Neural crest cell (in vitro differentiated cells): ENCODE measurements around the gene UQCC2. TPM values are rescaled to one million over a fixed set of nuclear protein-coding genes. Genes with fewer than 3 reads are reported as not detected.

ENCODE experiments used
- DNase-seq: peaks from one replicate; pipeline ENCODE4 v3.0.0; 2021; ENCODE audit warnings: low read depth, mixed read lengths, low spot score
- H3K27ac Mint-ChIP-seq: one replicate; pipeline ENCODE4 v1.8.0; 2021; ENCODE audit warnings: mild to moderate bottlenecking, mixed read lengths; ENCODE audit not compliant: unreplicated experiment
- H3K27me3 Mint-ChIP-seq: 2 replicates; pipeline ENCODE4 v1.8.0; 2021; ENCODE audit warnings: low read depth, mild to moderate bottlenecking, mixed read lengths
- H3K36me3 Mint-ChIP-seq: 2 replicates; pipeline ENCODE4 v1.8.0; 2021; ENCODE audit warnings: low read depth, mild to moderate bottlenecking, mixed read lengths
- H3K4me1 Mint-ChIP-seq: 2 replicates; pipeline ENCODE4 v1.8.0; 2021; ENCODE audit warnings: mixed read lengths
- H3K4me3 Mint-ChIP-seq: one replicate; pipeline ENCODE4 v1.8.0; 2021; ENCODE audit warnings: mild to moderate bottlenecking, mixed read lengths
- H3K9me3 Mint-ChIP-seq: 2 replicates; pipeline ENCODE4 v1.8.0; 2021; ENCODE audit warnings: mixed read lengths
- CTCF ChIP-seq: fragments of 200-600 bp; sonication (generic); conservative IDR thresholded peaks from 2 replicates; pipeline ENCODE4 v1.5.0; 2021; ENCODE audit warnings: antibody characterized with exemption, mild to moderate bottlenecking
- total RNA-seq: library from RNA; stranded (reverse); gene quantifications from 2 replicates; pipeline ENCODE4 v1.2.1, GENCODE V29; 2021

The UQCC2 gene
- total RNA-seq, 1 donor from 2014 or later = 116 TPM

DNA sequence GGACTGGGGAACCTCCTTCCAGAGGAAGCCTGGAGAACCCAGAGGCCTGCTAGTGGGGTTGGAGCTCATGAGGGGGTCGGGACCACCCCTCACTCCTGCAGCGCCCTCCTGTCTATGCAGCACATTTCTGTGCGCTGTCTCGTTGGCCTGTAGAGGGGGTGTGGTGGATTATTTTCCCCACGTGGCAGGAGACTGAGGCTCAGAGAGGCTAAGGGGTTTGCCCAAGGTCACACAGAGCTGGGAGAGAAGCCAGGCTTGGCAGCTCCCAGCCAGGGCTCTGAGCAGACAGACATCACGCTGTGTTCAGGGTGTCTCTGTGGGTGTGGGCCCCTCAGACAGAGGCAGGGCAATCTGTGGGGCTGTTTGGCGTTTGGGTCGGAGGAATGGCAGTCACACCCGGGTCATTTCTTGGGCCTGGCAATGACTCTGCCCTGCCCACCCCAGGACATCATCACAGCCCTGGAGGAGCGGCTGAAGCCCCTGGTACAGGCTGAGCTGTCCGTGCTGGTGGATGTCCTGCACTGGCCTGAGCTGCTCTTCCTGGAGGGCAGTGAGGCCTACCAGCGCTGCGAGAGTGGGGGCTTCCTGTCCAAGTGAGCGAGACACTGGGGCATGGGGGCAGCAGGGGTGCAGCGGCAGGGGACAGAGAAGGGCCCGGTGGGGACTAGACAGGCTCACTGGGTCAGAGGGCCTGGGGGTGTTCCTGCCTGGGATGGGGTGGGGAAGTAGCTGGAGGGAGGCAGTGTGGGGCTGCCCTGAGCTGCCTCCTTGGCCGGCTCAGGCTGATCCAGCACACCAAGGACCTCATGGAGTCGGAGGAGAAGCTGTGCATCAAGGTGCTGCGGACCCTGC, 27.7 kb downstream of the UQCC2 start:
- no peak for TF ChIP-seq CTCF
- H3K36me3 Mint-ChIP-seq = peaks cover 5% of the 10 kb centered on the region
- no peak overlapping the region for H3K27ac Mint-ChIP-seq
- H3K4me1 Mint-ChIP-seq = peaks cover 7% of the 10 kb centered on the region
- H3K4me3 Mint-ChIP-seq = no peak overlapping the region
- no peaks in the 10 kb centered on the region for H3K9me3 Mint-ChIP-seq
- peaks cover 2% of the 10 kb centered on the region for H3K27me3 Mint-ChIP-seq
- no peak for DNase-seq

DNA sequence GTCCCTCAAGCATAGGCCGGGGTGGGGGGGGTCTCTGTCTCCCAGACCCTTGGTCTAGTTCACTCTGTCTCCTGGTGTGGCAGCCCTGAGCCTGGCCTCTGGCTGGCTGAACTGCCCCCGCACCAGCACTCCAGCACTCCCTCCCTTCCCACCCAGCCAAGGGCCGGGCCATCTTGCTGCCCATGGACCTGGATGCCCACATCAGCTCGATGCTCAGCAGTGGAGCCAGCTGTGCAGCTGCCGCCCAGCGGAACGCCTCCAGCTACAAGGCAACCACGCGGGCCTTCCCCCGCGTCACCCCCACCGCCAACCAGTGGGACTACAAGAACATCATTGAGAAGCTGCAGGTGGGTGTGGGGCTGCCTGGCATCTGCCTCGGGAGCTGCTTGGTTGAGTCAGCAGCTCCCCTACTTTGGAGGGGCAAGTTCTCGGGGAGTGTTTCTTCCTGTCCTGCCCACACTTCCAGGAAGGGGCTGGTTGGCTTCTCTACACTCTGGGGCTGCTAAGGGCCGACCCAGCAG, 28.4 kb downstream of the UQCC2 start:
- H3K4me1 Mint-ChIP-seq = peaks cover 7% of the 10 kb centered on the region
- H3K9me3 Mint-ChIP-seq = no peaks in the 10 kb centered on the region
- DNase-seq = no peak
- H3K4me3 Mint-ChIP-seq = no peak overlapping the region
- no peak overlapping the region for H3K27ac Mint-ChIP-seq
- peaks cover 5% of the 10 kb centered on the region for H3K36me3 Mint-ChIP-seq
- TF ChIP-seq CTCF = no peak
- peaks cover 2% of the 10 kb centered on the region for H3K27me3 Mint-ChIP-seq

DNA sequence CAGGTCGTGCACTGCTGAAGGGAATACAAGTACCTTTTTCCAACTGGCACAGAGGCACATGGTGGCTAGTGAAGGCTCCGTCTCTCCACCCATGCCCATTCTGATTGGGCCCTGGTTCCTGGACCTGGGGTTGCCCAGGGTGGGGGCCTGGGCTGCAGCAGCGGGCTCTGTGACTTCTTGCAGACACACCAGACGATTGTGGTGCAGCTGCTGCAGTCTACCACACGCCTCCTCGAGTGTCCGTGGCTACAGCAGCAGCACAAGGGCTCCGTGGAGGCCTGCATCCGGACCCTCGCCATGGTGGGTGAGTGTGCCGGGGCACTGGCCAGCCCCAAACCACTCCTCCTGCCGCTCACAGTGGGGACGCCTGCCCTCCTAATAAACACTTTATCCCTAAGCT, 29.2 kb downstream of the UQCC2 start:
- Mint-ChIP-seq H3K27me3 (peaks cover 2% of the 10 kb centered on the region), H3K36me3 (peaks cover 5% of the 10 kb centered on the region), H3K4me3 (no peak overlapping the region)

GRCh38 chr6:33679761-33680160, 31.7 kb downstream of the UQCC2 start:
- H3K27ac Mint-ChIP-seq = no peak overlapping the region
- peaks cover 3% of the 10 kb centered on the region for H3K36me3 Mint-ChIP-seq

More for the DNA sequence above, 29.2 kb downstream of the UQCC2 start:
- no peak for TF ChIP-seq CTCF
- DNase-seq = no peak
- Mint-ChIP-seq H3K9me3 (no peaks in the 10 kb centered on the region), H3K27ac (no peak overlapping the region), H3K4me1 (peaks cover 10% of the 10 kb centered on the region)

DNA sequence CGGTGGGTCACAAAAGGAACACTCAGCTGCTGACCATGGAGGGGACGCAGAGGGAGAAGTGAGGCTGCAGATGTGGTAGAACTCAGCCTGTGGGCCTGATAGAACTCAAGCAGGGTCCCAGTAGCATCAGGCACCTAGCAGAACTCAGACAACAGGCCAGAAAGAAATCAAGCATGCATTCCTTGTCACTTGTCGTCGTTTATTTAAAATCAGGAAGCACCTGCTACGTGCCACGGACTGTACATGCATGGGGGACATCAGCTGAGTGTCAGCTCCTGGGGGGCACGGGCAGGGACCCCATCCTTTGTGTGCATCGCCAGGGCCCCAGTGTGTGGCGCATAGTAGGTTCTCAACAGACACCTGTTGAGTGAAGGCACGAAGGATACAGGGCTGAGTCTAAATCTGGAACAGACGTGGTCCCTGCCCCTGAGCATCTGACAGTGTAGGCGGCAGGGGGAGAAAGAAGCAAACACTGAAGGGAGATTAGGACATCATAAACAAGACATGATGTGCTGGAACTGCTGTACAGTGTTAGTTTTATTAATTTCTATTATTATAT, 32.5 kb downstream of the UQCC2 start:
- Mint-ChIP-seq H3K27me3 (no peaks in the 10 kb centered on the region), H3K27ac (no peak overlapping the region), H3K9me3 (no peaks in the 10 kb centered on the region), H3K4me3 (no peak overlapping the region), H3K4me1 (peaks cover 4% of the 10 kb centered on the region), H3K36me3 (peaks cover 3% of the 10 kb centered on the region)
- no peak for DNase-seq
- TF ChIP-seq CTCF = no peak

More at GRCh38 chr6:33679761-33680160, 31.7 kb downstream of the UQCC2 start:
- no peak for DNase-seq
- Mint-ChIP-seq H3K4me1 (peaks cover 4% of the 10 kb centered on the region), H3K4me3 (no peak overlapping the region), H3K27me3 (no peaks in the 10 kb centered on the region), H3K9me3 (no peaks in the 10 kb centered on the region)
- no peak for TF ChIP-seq CTCF
